ENCODE measurements around the gene SP5. TPM values are rescaled to one million over a fixed set of nuclear protein-coding genes. Genes with fewer than 3 reads are reported as not detected.
A peak's percentile ranks its signal among the peaks of the same experiment; 100 is the strongest.

The SP5 gene
- total RNA-seq, 6 experiments from 2014 or later: not detected

DNA sequence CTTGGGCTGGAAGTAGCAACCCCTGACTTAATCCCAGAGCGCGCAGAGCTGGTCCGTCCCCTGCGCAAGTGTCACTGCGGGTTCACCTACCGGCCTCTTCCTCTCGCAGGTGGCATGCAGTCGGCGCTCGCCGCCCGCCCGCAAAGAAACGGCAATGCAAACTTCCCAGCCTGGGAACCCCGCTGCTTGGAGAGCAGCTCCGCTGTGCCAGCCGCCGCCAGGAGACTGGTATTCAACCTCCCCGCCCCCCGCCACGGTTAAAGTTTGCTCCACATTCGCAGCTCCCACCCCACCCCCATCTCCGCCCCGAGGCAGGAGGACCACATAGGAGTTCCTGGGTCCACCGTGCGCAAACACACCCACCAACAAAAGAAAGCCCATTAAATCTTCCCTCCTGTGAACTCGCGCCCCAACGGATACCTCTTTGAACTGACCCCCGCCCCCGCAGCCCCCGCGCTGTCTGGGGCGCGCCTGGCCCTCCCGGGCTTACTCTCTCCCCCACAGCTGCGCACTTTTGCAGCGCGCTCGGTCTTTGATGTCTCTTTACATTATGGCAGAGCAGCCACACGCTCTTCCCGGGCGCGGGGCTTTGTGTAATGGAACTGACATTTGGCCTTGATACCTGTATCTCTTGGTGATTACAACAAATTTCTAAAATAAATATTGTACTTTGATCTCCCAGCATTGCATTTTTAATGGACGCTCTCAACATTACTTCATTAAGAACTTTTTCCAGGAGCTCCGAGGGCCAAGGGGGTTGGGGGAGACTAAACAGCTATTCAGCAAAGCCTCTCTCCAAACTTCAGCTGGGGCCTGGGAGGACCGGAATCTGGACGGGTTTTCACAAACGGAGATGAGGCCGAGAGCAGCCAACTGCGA lies 3.1 kb upstream of the SP5 start:
- DNase-seq: no peak
- TF ChIP-seq, protein P1, sequence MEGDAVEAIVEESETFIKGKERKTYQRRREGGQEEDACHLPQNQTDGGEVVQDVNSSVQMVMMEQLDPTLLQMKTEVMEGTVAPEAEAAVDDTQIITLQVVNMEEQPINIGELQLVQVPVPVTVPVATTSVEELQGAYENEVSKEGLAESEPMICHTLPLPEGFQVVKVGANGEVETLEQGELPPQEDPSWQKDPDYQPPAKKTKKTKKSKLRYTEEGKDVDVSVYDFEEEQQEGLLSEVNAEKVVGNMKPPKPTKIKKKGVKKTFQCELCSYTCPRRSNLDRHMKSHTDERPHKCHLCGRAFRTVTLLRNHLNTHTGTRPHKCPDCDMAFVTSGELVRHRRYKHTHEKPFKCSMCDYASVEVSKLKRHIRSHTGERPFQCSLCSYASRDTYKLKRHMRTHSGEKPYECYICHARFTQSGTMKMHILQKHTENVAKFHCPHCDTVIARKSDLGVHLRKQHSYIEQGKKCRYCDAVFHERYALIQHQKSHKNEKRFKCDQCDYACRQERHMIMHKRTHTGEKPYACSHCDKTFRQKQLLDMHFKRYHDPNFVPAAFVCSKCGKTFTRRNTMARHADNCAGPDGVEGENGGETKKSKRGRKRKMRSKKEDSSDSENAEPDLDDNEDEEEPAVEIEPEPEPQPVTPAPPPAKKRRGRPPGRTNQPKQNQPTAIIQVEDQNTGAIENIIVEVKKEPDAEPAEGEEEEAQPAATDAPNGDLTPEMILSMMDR (IDR thresholded peaks at IDR 0.05): no peak
- Mint-ChIP-seq H3K4me3 (no peak overlapping the region), H3K9me3 (peaks cover 10% of the 10 kb centered on the region; the same call in 1 of the 2 replicates), H3K36me3 (ENCODE audit: low read depth) (no peaks in the 10 kb centered on the region), H3K4me1 (ENCODE audit: low read depth) (no peaks in the 10 kb centered on the region), H3K27ac (no peak overlapping the region), H3K27me3 (ENCODE audit: insufficient read depth) (peaks cover 20% of the 10 kb centered on the region)

DNA sequence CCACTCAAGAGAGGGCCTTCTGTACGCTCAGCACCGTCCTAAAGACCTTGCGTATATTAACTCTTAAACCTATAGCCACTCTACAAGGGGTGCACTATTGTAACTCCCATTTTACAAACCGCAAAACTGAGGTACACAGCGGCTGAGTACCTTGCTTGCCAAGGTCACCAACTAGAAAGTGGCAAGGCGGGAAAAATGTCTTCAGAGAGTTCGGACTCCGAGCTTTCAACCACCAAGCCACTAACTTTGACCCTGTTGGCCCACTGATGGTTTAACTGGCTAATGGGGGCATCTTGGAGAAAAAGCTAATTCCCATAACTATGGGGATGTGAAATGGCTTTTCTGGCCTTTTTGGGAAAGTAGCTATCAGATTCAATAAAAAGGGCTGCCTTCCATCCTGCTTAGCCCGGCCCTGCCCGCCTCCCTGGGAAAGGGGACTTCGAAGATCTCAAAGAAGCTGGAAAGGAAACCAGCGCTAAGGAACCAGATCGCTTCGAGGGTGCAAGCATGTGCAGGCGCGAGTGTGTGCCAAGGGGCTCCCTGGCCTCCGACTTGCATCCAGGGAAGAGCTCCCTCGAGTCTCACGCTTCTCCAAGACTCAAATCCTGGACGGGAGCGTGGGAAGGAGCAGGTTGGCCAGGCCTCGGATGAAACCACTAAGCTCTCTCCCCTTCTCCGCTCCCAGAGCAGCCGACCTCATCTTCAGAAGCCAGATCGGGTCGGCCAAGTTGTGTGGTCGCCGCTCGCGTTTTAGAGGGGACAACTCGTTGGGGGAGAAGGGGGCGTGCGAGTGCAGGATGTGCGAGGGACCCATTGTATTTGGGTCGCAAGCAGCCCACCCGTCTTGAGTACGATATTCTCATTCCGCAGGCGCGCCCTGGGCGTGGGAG lies 2.2 kb upstream of the SP5 start:
- no peaks in the 10 kb centered on the region for H3K4me1 Mint-ChIP-seq (ENCODE audit: low read depth)
- H3K9me3 Mint-ChIP-seq: peaks cover 10% of the 10 kb centered on the region; the same call in 1 of the 2 replicates
- H3K27ac Mint-ChIP-seq: no peak overlapping the region
- peaks cover 24% of the 10 kb centered on the region for H3K27me3 Mint-ChIP-seq (ENCODE audit: insufficient read depth)
- TF ChIP-seq, protein P1 (IDR thresholded peaks at IDR 0.05): no peak
- no peak for DNase-seq
- no peaks in the 10 kb centered on the region for H3K36me3 Mint-ChIP-seq (ENCODE audit: low read depth)
- no peak overlapping the region for H3K4me3 Mint-ChIP-seq

DNA sequence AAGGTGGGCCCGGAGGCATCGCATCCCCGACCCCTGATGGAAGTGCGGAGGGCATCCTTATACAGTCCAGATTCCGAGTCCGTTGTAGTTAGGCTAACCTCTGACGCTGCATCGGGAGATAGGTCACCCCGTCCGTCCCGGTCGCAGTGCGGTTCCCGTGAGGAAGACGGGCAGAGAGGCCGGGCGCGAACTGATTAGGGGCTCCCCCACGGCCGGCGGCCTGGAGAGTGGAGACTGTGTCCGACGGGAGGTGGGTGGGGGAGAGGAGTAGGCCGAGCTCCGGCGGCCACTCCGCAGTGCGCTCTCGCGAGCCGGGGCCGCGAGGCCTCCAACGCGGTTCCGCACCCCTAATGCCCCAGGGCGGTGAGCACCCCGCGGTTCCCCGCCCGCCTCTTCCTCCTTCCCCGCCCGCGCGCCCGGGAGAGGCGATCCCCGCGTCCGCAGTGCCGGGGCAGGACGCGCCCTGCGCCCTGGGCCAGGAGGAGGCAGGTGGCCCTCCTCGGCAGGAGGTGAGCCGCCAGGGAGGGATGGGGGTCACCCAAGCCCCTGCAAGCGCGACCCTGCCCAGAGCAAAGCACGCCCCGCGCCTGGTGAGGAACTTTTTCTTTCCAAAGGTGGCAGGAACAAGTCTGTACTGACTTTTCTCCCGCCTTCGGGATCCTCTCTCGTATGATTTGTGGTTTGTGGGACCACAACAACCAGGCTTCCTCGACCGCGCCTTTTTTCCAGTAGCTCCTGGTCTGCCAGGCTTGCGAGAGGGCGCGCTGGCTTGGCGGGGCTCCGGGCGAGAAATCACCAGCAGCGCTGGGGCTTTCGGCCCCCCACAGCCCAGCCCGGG lies 1.4 kb upstream of the SP5 start:
- no peak overlapping the region for H3K27ac Mint-ChIP-seq

DNA sequence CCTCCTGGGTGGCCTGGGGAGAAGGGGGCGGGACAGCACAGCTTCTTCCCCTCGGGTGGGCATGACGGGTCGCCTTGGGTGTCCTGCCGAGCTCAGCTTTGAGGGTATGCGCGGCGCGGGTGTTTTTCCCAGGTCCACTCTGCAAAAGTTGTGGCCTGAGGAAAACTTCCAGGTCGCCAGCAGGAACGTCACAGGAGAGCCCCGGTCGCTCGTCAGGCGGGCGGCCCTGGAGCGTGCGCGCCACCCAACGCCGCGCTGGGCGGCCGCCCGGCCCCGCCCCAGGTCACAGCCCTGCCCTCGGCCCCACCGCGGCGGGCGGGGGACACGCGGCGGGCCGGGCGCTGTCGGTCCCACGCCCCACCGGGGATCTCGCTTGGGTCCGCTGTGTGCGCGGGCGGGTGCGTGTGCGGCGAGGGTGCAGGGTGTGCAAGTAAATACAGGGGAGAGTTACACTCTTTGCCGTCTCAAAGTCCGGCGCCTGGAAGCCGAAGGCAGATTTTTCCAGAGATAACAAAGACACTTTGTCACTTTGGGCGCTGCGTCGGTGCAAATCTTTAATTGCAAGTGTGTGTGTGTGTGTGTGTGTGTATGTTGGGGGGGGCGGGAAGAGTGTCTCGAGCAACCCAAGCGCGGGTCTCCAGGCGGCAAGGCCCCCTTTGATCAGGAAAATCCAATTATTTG lies 616 bp upstream of the SP5 start:
- DNase-seq: no peak
- no peak overlapping the region for H3K27ac Mint-ChIP-seq
- TF ChIP-seq, protein P1 (IDR thresholded peaks at IDR 0.05): no peak

More for the DNA sequence above, 1.4 kb upstream of the SP5 start:
- Mint-ChIP-seq H3K9me3 (peaks cover 10% of the 10 kb centered on the region; the same call in 1 of the 2 replicates), H3K36me3 (ENCODE audit: low read depth) (no peaks in the 10 kb centered on the region), H3K4me3 (no peak overlapping the region), H3K27me3 (ENCODE audit: insufficient read depth) (peaks cover 25% of the 10 kb centered on the region), H3K4me1 (ENCODE audit: low read depth) (no peaks in the 10 kb centered on the region)
- DNase-seq: no peak
- TF ChIP-seq, protein P1 (IDR thresholded peaks at IDR 0.05): no peak

More for the DNA sequence above, 616 bp upstream of the SP5 start:
- Mint-ChIP-seq H3K9me3 (peaks cover 10% of the 10 kb centered on the region; the same call in 1 of the 2 replicates), H3K36me3 (ENCODE audit: low read depth) (no peaks in the 10 kb centered on the region), H3K27me3 (ENCODE audit: insufficient read depth) (peaks cover 25% of the 10 kb centered on the region), H3K4me1 (ENCODE audit: low read depth) (no peaks in the 10 kb centered on the region), H3K4me3 (peak overlapping the region; percentile 70)
